GM21515 (cell line): ENCODE results near the gene ERP44.

Experiments
- ATAC-seq: cut with Tn5 transposase; IDR thresholded peaks from one replicate; pipeline ENCODE4 v1.9.1; 2021; ENCODE audit not compliant: unreplicated experiment

The ERP44 gene

DNA sequence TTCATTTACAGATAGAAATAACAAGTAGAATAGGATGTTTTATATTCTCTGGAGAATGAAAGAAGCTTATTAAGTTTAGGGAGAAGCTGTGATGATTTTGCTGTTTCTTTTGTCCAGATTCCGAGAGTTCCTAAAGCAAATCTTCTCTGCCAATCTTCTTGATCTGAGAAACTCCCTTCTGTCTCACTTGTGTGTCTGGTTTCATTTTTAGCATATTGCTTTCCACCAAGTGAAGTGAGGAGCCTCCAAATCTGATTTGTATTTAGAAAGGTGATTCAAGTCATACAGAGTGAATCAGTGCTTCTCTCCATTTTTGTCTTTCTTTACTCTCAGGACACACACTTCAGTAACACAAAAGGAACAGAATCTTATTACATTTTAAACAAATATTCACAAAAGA is 144.0 kb downstream of the ERP44 start:
- no peak for ATAC-seq

DNA sequence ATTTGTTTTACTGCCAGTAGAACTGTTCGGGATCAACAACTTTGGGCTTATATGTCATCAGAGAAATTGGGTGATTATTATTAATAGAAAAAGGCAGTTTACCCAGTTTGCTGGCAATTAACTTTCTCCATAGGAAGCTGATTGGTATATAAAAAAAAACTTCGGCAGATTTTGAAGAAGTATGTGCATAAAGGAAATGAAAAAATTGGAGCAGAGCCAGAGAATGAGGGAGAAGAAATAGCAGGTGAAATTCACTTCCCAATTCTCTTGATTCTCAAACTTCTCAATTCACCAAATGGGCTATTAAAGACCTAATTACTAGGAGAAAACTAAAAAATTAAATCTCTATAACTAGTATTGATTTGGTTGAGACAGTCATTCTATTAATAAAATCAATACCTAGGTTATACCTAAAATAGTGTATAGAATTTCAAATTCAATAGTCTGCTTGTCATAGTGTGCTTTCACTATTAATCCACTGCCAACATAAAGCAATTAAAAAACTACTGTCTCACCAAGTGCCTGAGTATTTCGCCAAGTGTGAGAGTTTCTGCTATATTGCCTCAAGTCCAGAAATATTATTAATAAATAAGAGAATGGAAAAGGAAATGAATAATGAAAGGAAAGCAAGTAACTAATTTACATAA is 144.8 kb downstream of the ERP44 start:
- no peak for ATAC-seq

DNA sequence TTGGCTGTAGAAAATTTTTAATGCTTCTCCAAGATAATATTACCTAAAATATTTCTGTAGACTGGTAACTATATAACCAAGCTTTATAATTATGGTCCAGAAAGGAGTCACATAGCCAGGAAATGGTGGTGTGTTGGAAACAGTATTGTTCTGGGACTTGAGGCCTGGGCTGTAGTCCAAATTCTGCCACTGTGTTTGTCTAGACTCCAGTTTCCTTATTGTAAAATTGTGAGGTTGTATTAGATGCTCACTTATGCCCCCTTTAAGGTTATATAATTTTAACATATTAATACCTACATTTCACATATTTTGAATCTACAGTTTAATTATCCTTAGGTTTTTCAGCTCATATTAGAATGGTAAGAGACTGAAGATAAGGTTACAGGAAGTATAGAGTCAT is 149.9 kb downstream of the ERP44 start:
- no peak for ATAC-seq

- no peak for ATAC-seq
These were observed 150.3 kb downstream of the ERP44 start for GRCh38 chr9:99948482-99948881.

DNA sequence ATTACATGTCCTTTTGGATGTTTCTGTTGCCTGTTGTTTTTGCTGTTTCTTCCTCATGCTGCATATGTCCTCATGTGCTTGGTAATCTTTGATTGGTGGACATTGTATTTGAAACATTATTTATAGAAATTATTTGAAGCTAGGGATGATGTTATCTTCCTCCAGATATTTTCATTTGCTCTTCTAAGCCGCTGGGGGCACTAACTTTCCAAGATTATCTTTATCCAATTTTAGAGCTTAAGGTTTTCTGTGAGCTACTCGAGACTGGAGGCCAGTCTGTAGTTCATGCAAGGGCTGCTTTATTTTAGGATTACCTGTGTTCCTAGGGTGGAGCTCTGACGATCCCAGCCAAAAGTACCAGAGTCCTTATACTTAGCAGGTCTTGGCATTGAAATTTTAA is 151.4 kb downstream of the ERP44 start:
- ATAC-seq: no peak

GRCh38 chr9:99936947-99937587 is 161.7 kb downstream of the ERP44 start:
- ATAC-seq: no peak

GRCh38 chr9:99931155-99931840 is 167.5 kb downstream of the ERP44 start:
- ATAC-seq: no peak

DNA sequence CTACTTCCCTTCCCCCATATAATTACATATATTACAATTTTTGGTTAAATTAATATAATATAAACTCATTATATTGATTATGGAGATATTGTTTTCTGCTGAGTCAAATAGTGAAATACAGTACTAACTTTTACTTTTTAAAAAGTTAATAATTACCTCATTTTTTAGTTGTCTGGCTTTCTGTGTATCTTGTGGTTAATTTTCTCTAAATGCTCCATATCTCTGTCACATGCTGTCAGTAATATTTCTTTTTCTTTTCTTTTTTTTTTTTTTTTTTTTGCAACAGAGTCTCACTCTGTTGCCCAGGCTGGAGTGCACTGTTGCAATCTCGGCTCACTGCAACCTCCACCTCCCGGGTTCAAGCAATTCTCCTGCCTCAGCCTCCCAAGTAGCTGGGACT is 169.1 kb downstream of the ERP44 start:
- ATAC-seq: no peak
